ENCODE measurements around the gene FMO3.

Gene FMO3

DNA sequence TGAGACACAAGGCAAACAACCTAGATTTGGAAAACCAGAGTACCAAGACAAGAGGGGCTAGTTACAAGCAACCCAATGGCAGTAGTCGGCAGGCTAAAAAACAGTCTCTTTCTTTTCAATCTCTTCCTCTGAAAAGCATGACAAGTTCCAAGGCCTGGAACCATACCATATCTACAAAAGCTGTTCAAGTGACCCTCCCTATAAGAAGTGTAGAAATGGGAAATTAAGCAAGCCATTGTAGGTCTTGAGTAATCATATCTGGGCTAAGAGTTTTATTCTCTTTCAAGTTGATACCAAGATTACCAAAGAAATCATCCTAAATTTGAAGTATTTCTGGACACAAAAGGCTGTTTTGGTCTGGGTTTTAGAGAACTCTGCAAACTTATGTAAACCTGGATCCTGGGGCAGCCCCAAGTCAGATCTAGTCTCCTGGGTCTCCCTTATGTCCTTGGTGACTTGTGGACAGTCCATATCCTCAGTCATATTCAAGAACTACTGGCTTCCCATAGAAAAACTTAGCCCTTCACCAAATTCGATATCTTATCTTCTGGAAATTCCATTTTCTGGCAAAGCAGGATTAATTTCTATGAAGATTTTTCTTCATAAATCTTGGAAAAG is 24.7 kb downstream of the FMO3 start:
- DNase-seq (ENCODE audit: insufficient read length, low spot score): no peak
- FAIRE-seq: no peak

GRCh38 chr1:171116676-171117075 is 26.0 kb downstream of the FMO3 start:
- DNase-seq (ENCODE audit: insufficient read length, low spot score) (no peak), FAIRE-seq (no peak)

- DNase-seq (ENCODE audit: insufficient read length, low spot score) (no peak), FAIRE-seq (peak; percentile 35)
Observed at GRCh38 chr1:171117085-171117484, 26.4 kb downstream of the FMO3 start.

- FAIRE-seq: no peak
- DNase-seq (ENCODE audit: insufficient read length, low spot score): no peak
Observed at GRCh38 chr1:171119648-171120047, 28.9 kb downstream of the FMO3 start.

GRCh38 chr1:171122299-171122698 is 31.6 kb downstream of the FMO3 start:
- no peak for DNase-seq (ENCODE audit: insufficient read length, low spot score)
- no peak for FAIRE-seq

DNA sequence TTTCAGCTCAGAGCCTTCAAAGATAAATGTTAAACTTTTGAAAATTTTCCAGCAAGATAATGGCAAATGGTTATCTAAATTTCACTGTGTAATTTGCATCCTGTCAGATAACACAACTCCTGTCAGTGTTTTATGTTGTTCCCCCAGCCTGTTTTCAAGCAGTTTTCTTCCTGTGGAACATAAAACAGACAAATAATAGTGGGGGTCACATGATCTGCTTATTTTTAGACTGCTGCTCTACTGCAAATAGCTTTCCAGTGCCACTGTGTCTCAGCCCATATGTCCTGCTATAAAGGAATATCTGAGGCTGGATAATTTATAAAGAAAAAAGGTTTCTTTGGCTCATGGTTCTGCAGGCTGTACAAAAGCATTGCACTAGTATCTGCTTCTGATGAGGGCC is 32.2 kb downstream of the FMO3 start:
- DNase-seq (ENCODE audit: insufficient read length, low spot score) (no peak), FAIRE-seq (no peak)

DNA sequence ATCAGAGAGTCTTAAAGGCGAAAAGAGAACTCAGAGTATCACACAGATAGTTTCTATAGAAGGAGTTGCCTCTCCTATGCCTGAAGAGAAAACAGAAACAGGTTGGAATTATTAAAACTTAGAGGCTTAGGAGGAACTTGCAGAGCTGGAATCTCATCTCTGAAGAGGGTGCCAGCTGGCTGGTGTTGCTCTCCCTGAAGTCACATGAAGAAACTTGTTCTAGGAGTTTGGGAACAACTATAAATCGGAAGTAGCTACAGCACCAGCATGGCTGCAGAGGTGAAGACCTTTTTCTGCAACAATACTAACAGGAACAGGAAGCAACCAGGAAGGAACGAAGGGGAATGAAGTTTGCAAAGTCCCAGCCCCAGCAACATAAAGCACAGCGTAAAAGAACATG is 35.8 kb downstream of the FMO3 start:
- FAIRE-seq (no peak), DNase-seq (ENCODE audit: insufficient read length, low spot score) (no peak)

DNA sequence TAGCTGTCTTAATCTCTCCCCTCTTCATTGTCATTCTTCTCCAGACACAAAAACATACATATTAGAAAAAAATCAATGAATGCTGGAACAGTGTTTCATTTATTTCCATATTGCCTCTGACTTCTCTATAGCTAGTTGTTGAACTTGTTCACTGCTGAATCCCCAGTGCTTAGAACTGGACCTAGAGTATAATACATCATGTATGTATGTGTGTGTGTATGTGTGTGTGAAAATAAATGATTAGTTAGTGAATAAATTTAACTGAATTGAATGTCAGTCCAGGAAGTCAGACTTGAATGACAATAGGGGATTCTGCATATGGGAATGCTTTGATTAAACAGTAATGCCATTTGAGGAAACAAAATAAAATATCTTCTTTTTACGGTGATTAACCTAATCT is 36.4 kb downstream of the FMO3 start:
- FAIRE-seq (no peak), DNase-seq (ENCODE audit: insufficient read length, low spot score) (no peak)

- DNase-seq (ENCODE audit: insufficient read length, low spot score) (no peak), FAIRE-seq (no peak)
Observed at GRCh38 chr1:171127501-171127900, 36.8 kb downstream of the FMO3 start.

GRCh38 chr1:171128463-171128862 is 37.8 kb downstream of the FMO3 start:
- FAIRE-seq (no peak), DNase-seq (ENCODE audit: insufficient read length, low spot score) (no peak)

DNA sequence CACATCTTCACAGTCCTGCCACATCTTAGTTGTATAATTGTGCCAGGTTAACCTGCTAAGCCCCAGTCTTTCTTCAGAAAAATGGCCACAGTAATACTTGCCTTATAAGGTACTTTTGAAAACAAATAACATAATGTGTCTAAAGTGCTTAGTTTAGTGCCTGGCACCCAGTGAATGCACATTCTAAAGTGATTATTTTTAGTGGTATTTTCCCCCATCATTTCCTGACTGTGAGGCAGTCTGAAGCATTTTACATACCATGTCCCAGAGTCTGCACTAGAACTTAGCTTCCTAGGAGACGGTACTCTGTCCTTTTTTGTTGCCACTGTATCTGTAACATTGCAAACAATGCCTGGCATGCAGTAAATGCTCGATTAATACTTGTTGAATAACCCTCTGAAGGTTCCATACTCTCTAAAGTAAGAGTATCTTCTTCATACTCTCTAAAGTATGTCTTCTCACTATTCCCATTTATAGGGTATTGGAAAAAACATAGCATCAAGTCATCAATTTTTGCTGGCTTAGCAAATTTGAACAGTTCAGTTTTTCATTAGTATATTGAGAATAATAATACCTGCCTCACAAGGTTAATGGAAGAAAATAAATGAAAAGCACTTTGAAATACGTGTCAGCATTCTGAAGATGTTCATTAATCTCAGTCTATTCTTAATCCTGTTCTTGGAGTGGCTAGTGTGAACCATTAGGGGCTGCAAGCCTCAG is 43.7 kb downstream of the FMO3 start:
- DNase-seq (ENCODE audit: insufficient read length, low spot score) (no peak), FAIRE-seq (no peak)

DNA sequence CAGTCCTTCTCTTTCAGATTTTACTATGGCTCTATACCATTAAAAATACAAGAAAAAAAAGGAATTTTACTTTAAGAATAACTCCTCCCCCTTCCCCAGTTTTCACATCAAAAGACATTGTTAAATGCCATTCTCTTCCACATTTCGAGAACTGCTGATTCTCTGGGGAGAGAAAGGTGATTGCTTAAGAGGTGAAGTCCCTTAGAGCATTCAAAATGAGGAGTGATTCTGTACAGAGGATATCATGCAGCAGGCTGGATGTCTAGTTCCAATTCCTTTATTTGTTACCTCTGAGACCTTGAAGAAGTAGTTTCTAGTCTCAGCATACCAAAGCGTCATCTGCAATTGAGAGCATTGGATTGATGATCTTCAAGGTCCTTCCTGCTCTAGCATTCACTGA is 46.9 kb downstream of the FMO3 start:
- no peak for DNase-seq (ENCODE audit: insufficient read length, low spot score)
- no peak for FAIRE-seq

DNA sequence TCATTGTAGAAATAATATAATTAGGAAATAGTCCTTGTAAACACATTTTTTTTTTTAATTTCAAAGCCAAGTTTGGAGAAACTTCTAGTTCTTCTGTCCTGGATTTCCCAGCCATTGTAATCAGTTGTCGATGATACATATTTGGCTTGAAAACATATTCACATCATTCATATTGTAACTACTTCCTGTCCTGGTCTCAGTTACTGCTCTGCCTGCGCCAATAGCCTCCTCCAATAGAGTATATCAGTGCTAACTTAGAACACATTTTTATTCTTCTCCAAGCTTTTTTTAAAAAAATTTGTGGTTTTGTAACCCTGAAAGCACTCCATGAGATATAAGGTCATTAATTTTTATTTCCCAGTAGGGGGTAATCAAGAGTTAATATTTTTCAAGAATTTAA is 48.3 kb downstream of the FMO3 start:
- FAIRE-seq (no peak), DNase-seq (ENCODE audit: insufficient read length, low spot score) (no peak)

DNA sequence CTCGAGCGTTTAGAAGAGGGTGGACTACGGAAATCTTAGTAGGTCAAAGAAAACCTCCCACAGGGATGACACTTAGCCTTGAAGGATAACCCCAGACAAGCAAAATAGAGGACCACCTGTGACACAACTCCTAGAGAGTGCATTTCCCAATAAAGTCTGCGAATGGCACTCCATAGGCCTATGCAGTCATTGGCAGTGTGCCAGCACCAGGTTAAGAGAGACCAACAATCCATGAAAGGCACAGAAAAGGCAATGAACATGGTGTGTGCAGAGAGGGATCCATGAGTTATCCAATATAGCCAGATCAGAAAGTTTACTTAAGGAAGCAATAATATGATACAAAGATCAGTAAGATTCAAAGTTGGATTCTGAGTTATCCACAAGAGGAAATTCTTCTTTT is 49.2 kb downstream of the FMO3 start:
- FAIRE-seq (no peak), DNase-seq (ENCODE audit: insufficient read length, low spot score) (no peak)

DNA sequence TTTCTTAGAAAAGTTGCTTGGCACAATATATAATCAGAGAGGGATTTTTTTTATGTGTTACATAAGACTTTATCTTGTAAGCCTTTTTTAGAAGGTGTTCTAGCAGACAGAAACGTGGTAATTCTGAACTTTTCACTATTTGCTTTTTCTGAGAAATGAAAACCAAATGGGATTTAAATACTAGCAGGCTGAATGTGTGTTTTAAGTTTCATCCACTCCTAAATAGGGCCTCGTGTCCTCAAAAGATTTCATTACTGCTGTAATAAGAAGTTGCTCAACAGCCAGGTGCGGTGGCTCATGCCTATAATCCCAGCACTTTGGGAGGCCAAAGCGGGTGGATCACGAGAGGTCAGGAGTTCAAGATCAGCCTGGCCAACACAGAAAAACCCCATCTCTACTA is 49.7 kb downstream of the FMO3 start:
- DNase-seq (ENCODE audit: insufficient read length, low spot score) (no peak), FAIRE-seq (no peak)

DNA sequence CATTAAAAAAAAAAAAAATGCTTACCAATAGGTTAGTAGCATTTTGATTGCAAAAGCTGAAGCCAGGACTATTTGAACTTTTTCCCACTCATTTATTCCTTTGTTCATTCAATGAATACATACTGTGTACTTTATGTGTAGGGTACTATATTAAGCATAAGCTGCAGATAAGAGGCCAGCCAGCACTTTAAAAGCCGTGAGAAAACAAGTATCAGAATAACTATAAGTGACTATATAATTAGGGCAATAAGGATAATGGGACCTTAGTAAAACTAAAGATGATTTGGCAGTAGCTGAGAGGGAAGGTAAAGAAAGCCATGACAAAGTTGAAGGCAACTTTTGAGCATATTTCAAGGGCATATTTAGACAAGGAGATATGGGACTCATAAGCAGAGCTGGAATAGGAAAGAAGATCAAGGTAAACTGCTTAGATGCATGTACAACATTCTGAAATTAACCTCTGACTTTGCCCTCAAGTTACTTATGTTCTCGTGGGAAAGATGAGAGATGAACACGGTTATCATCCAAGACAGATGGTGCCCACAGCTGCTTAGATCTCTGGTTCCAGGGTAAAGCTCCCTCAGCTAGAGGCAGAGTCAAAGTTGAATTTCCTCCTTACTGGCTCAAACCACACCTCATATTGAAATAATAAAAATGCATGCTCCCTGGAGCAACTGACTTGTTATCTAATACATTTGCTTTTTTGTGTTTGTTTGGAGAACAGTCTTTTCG is 50.4 kb downstream of the FMO3 start:
- no peak for DNase-seq (ENCODE audit: insufficient read length, low spot score)
- FAIRE-seq: no peak

GRCh38 chr1:171141688-171142415 is 51.1 kb downstream of the FMO3 start:
- no peak for FAIRE-seq

DNA sequence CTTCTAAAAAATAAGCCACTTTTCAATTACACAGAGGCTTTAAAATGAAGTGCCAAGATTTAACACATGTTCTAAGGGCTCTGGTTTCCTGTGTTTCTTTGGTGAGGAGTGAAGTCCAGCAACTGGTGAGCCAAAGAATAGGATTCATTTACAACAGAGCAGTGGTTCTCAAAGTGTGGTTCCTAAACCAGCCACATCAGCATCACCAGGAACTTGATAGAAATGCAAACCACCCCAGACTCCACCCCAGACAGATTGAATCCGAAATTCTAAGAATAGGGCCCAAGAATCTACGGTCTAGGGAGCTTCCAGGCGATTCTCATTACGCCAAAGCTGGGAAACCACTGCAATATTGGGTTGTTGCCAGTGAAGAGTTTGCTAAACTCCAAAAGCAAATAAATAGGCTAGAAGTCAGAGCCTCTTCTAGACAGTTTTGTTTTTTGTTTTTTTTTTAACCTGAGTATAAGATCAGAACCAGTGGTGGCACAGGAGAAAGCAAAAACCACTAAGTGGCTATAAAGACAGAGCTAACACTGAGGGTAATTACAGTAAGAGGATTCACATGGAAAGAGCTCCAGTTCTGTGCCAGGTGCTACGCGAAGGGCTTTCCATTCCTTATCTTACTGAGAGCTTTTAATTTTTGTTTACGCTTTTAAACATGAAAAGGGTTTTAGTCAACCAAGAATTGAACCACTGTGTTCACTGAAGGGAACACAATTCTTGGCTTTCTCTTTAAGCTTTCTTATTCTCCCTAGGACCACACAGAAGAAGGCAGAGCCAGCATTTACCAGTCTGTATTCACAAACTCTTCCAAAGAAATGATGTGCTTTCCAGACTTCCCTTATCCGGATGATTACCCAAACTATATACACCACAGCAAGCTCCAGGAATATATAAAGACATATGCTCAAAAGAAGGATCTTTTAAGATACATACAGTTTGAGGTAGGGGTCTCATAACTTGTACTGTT is 52.0 kb downstream of the FMO3 start:
- no peak for FAIRE-seq
- DNase-seq (ENCODE audit: insufficient read length, low spot score): no peak

More at GRCh38 chr1:171141688-171142415, 51.1 kb downstream of the FMO3 start:
- DNase-seq (ENCODE audit: insufficient read length, low spot score): no peak

DNA sequence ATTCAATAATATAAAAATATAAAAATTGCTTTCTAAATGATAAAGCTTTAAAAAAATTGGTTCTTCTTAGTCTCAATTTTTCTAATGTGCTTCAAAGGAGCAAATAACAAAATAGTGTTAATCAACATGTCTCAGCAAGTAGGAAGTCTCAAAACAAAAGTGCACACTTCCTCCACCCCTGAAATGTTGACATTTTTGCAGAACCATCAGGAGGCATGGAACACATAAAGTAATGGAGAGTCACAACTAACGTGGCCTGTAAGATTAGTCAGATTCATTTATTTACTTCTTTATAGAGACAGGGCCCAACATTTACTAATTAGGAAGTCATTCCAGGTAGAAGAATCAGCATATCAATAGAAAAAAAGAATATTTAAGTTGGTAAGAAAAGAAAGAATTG is 59.5 kb downstream of the FMO3 start:
- DNase-seq (ENCODE audit: insufficient read length, low spot score): no peak
- no peak for FAIRE-seq

- no peak for FAIRE-seq
- DNase-seq (ENCODE audit: insufficient read length, low spot score): no peak
Observed at GRCh38 chr1:171152549-171152948, 61.8 kb downstream of the FMO3 start.

All from GM19239 (cell line).